HG03571 (cell line): Measurements from ENCODE around the gene DMAC2.
"Not testable (repeated sequence)": the region's sequence is repeated elsewhere in the genome, so short reads cannot be mapped to it uniquely, and the experiment has no call there.

ENCODE experiments used
- ATAC-seq: cut with Tn5 transposase; IDR thresholded peaks from one replicate; pipeline ENCODE4 v1.9.1; 2021; ENCODE audit not compliant: unreplicated experiment

DMAC2 gene

GRCh38 chr19:41424335-41425173, 15.2 kb downstream of the DMAC2 start:
- no peak for ATAC-seq

GRCh38 chr19:41422955-41423354, 16.8 kb downstream of the DMAC2 start:
- ATAC-seq: no peak

- no peak for ATAC-seq
These were observed 17.3 kb downstream of the DMAC2 start for GRCh38 chr19:41422456-41422855.

GRCh38 chr19:41421973-41422372, 17.7 kb downstream of the DMAC2 start:
- ATAC-seq: no peak

GRCh38 chr19:41421314-41421713, 18.4 kb downstream of the DMAC2 start:
- ATAC-seq: no peak

- no peak for ATAC-seq
These were observed 19.4 kb downstream of the DMAC2 start for GRCh38 chr19:41420101-41420880.

- no peak for ATAC-seq
These were observed 23.5 kb downstream of the DMAC2 start for GRCh38 chr19:41416194-41416674.

- no peak for ATAC-seq
These were observed 24.5 kb downstream of the DMAC2 start for GRCh38 chr19:41415154-41415571.

GRCh38 chr19:41414461-41414860, 25.3 kb downstream of the DMAC2 start:
- no peak for ATAC-seq

GRCh38 chr19:41413947-41414346, 25.8 kb downstream of the DMAC2 start:
- no peak for ATAC-seq

- no peak for ATAC-seq
These were observed 26.8 kb downstream of the DMAC2 start for GRCh38 chr19:41412953-41413352.

GRCh38 chr19:41411968-41412265, 27.8 kb downstream of the DMAC2 start:
- ATAC-seq: no peak

- no peak for ATAC-seq
These were observed 28.4 kb downstream of the DMAC2 start for GRCh38 chr19:41411100-41411967.

GRCh38 chr19:41410336-41411054, 29.2 kb downstream of the DMAC2 start:
- ATAC-seq: no peak

- no peak for ATAC-seq
These were observed 30.4 kb downstream of the DMAC2 start for GRCh38 chr19:41409288-41409687.

- not testable (repeated sequence) for ATAC-seq
These were observed 30.9 kb downstream of the DMAC2 start for GRCh38 chr19:41408846-41409245.

- no peak for ATAC-seq
These were observed 31.5 kb downstream of the DMAC2 start for GRCh38 chr19:41408256-41408655.

GRCh38 chr19:41407271-41407670, 32.4 kb downstream of the DMAC2 start:
- ATAC-seq: no peak

- no peak for ATAC-seq
These were observed 33.9 kb downstream of the DMAC2 start for GRCh38 chr19:41405776-41406175.

- no peak for ATAC-seq
These were observed 36.3 kb downstream of the DMAC2 start for GRCh38 chr19:41403181-41403970.
